Eye (tissue), 1 donor: ENCODE measurements around the gene KLRC3.
"Not testable (repeated sequence)": the region's sequence is repeated elsewhere in the genome, so short reads cannot be mapped to it uniquely, and the experiment has no call there.

Experiments
- DNase-seq: peaks from one replicate; pipeline ENCODE4 v3.0.0-alpha.2; 2015

KLRC3 gene

DNA sequence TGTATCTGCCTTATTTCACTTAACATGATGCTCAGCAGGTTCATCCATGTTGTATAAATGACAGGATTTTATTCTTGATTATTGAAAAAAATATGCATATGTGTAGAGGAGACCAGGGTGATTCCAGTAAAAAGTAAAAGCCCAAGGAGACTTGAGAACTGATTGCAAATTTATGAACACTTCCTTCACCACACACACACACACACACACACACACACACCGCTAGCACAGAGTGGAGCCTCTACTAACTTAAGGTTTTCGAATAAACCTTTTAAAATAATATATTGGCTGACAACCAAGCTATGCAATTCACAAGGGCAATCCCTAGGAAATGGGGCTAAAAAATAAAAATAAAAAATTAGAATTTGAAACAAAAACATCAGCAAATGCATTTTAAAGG is 22.2 kb downstream of the KLRC3 start:
- no peak for DNase-seq

DNA sequence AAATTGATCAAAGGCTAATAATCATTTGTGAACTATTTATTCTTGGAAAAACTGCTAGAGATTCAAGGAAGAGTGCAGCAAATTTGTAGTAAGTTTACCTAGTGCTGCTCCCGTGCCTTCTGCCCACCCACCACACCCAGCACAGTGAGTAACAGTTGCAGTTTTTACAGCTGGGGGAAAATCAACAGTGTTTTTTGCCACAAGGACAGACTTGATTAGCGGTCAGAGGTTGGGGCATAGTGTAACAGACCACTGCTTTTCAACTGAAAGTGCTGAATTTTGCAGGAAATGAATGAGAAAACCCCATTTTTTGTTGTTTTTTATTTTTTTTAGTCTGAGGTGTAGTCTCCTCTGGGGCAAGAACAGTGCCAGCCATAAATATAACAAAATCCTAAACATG is 23.1 kb downstream of the KLRC3 start:
- DNase-seq = no peak

DNA sequence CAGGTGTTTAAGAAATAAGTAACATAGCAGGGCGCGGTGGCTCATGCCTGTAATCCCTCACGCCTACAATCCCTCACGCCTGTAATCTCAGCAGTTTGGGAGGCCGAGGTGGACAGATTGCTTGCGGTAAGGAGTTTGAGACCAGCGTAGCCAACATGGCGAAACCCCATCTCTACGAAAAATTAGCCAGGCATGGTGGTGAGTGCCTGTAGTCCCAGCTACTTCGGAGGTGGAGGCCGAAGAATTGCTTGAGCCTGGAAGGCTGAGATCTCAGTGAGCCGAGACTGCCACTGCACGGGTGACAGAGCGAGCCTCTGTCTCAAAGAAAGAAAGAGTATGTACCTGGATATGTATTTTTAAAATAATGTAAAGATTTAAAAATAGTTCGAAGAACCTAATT is 24.2 kb downstream of the KLRC3 start:
- DNase-seq = not testable (repeated sequence)

DNA sequence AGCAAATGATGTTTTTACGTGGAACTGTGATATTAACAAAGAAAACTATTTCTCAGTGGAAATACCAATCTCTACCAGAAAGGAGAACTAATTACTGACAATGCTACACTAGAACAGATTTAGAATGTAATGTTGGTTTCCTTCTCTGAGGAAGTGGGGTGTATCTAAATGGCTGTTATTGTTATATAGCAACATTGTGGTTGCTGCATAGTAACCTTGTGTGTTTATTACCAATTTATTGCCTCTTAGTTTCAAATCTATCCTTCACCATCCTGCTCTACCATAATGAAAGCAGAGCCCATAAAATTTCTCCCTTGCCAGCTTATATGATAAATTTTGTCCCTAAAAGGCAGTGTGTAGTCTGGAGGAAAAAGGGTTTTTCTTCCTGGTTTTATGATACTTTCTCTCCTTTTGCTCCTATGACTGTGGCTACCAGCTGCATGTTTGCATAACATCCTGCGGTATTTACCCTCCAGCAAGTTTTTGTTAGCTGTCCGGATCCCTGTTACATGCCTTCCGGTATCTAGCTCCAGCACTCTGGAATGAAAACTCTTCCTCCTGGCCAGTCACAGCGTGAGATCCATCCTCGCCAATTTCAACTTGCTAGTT is 24.9 kb downstream of the KLRC3 start:
- peak; percentile 17 for DNase-seq

DNA sequence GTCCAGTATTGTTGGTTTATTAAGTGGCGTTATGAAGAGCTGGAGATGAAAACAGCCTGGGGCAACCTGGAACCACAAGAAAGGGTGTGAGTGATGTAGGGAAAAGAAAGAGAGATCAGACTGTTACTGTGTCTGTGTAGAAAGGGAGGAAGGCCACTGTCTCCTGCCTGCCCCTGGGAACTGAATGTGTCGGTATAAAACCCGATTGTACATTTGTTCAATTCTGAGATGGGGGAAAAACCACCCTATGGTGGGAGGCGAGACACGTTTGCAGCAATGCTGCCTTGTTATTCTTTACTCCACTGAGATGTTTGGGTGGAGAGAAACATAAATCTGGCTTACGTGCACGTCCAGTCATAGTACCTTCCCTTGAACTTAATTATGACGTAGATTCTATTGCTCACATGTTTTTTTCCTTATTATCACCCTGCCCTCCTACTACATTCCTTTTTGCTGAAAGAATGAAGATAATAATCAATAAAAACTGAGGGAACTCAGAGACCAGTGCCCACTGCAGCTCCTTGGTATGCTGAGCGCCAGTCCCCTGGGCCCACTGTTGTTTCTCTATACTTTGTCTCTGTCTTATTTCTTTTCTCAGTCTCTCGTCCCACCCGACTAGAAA is 25.8 kb downstream of the KLRC3 start:
- DNase-seq = not testable (repeated sequence)

DNA sequence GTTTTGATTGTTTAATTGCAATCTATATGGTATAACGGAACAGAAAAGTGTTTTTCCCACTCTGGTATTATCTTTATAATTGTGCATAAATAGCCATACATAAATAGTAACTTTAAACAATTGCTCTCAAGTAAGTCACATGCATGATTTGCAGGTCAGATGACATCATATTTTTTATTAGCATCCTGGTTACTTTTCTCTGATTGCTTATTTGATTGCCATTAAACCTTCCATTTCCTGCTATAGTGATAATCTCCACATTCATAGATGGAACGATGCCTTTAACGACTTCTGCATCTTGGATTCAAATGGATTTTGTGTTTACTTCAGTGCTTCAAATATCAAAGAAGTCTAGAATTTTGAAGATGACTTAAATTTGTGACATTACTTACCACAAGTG is 27.1 kb downstream of the KLRC3 start:
- DNase-seq = no peak

DNA sequence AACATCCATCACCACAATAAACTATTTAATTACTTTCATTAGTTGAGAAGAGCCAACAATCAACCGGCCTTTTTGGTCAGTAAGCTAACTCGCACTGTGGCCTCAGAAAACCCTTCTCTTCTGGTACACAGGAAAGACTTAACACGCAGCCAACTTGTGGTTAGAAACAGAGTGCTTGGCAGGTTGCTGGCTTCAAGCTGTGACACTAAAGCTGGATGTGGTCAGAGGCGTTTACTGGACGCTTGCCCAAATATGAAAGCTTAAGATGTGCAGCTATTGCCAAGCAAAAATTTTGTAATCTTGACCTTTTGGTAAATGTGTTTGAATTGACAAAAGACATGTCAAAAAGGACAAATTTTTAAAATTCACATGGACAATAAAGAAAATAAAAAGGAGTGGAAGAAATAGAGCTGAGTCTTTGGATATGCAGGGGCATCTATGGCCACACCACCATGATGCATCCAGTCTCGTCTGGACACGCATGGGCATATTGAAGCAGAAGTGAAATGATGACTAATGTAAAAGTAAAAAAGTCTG is 27.9 kb downstream of the KLRC3 start:
- DNase-seq = peak; percentile 17

DNA sequence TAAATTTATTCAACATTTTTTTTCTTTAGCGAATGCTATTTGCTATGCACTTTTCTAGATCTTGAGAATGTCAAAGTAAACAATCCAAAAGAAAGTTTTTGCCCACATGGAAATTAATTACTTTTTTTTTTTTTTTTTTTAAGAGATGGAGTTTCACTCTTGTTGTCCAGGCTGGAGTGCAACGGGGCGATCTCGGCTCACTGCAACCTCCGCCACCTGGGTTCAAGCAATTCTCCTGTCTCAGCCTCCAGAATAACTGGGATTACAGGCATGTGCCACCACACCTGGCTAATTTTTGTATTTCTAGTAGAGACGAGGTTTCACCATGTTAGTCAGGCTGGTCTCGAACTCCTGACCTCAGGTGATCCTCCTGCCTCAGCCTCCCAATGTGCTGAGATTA is 29.4 kb downstream of the KLRC3 start:
- DNase-seq = not testable (repeated sequence)

DNA sequence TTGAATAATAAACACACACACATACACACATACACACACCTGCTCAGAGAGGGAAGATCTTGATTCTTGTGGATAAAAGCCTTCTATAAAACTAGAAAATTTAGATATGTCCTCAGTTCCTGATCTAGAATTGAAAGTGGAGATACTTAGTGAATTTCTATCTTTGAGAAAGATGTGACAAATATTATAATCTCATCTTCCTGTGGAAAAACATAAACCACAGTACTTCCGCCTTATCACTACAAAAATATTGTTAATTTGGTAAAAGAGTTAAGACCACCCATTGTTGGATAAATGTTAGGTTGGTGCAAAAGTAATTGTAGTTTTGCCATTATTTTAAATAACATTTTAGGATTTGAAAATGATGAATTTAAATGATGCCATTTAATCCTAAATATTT is 30.5 kb downstream of the KLRC3 start, which contains the start of gene KLRK1:
Gene KLRK1, minus strand, starts transcription at position 138 of the 400 bp plus-strand sequence. CDS start 1,231 bp downstream, outside the sequence.
- no peak for DNase-seq

DNA sequence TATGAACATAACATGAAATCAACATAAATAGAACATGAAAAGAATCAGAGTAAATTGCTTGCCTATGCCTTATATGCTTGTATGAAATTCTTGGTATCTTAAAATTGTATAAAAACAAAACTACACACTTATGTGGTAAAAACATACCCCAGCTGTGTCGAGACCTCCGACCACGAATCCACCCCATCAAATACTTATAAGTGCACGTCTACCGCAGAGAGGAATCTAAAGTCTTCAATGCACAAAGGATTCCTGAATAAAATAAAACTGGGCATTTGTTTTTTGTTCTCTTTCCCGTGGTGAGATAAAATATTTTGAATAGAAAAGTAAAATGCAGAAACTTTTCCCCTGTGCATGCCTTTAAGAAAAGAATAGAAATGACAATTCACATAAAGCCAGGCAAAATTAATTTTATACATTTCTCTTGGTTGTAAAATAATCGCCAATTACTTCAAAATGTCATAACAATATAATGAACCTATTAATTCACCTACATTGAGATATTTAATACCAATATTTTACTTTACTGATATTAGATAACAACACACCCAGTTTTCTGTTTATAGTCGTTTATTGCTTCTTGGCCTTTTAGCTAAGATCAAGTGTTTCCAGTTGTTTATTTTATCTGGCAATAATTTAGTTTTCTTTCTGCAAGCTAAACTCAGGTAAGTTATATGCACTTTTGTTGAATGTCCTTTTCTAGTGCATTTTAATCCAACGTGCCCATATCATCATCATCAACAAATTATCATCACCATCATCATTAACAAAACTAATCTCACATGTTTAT is 31.6 kb downstream of the KLRC3 start:
- no peak for DNase-seq

DNA sequence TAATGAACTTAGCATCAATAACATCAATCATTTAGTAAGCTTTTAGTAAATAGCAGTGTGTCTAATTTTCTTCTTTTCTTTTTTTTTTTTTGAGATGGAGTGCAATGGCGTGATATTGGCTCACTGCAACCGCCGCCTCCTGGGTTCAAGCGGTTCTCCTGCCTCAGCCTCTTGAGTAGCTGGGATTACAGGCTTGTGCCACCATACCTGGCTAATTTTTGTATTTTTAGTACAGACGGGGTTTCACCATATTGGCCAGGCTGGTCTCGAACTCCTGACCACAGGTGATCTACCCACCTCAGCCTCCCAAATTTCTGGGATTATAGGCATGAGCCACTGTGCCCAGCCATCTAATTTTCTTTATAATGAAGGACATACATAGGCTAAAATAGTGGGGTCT is 32.9 kb downstream of the KLRC3 start:
- not testable (repeated sequence) for DNase-seq

DNA sequence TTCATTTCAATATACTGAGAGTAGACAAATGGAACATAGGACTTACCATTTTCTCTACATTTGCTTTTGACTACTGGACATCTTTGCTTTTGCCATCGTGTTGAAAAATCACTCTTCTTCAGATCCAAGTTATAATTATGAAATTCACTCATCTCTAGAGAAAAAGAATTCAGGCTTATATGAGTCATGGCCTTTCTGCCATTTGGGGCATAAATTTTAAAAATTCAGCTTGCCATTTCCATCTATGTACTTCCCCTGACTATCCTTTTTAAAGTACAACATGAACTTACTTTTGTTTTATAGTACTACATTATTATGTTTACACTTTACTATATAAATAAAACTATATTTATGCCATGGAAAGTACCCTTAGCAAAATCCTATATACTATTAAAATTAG is 33.5 kb downstream of the KLRC3 start:
- DNase-seq = no peak

DNA sequence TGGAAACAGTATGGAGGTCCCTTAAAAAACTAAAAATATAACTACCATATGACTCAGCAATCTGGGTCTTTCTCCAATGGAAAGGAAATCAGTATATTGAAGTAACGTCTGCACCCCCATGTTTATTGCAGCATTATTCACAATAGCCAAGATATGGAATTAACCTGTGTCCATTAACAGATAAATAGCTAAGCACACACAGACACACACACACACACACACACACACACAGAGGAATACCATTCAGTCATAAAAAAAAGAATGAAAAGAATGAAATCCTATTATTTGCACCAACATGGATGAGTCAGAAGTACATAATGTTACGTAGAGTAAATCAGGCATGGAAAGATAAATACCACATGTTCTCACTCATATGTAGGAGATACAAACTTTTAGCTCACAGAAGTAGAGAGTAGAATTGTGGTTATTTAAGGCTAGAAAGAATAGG is 35.2 kb downstream of the KLRC3 start:
- DNase-seq = no peak

DNA sequence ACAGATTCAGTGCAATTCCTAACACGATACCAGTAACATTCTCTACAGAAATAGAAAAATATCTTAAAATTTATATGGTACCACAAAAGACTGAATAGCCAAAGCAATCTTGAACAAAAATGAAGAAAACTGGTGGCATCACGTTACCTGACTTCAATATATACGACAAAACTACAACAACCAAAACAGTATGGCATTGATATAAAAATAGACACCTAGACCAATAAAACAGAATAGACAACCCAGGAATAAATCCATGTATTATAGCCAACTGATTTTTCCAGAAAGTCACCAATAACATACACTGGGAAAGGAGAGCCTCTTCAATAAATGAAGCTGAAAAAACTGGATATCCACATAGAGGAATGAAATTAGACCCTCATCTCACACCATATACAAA is 36.2 kb downstream of the KLRC3 start:
- DNase-seq = no peak

DNA sequence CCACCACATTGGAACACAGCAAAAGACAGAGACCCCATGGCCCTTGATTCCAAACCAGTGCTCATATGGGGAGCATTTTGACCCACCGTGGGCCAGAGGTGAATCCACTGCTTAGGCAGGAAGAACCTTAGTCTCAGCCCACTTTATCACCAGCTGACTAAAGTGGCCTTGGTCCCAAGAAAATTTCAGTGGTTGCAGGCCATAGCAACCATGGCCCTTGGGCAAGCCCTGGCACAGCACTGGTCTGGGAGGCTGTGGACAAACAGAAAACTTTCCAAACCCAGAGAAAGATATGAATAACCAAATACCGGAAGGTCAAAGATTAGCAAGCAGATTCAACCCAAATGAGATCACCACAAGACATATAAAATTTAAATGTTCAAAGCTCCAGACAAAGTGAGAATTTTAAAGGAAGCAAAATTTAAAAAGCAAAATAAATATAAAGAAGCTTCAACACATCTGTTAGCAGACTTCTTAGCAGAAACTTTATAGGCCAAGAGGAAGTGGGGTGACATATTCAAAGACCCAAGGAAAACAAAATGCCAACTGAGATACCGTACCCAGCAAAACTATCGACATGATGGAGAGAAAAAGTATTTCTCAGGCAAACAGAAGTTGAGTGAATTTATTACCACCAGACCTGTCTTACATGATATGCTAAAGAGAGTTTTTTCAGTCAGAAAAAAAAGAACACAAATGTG is 38.3 kb downstream of the KLRC3 start:
- no peak for DNase-seq

DNA sequence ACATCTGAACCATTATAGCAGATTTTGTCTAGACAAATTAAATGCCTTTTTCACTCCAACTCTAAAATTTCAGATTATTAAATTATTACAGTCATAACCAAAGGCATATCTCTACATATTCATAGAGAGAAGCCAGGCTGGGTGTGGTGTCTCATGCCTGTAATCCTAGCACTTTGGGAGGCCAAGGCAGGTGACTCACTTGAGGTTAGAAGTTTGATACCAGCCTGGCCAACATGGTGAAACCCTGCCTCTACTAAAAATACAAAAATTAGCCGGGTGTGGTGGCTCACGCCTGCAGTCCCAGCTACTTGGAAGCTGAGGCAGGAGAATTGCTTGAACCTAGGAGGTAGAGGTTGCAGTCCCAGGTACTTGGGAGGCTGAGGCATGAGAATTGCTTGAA is 41.7 kb downstream of the KLRC3 start:
- DNase-seq = not testable (repeated sequence)

DNA sequence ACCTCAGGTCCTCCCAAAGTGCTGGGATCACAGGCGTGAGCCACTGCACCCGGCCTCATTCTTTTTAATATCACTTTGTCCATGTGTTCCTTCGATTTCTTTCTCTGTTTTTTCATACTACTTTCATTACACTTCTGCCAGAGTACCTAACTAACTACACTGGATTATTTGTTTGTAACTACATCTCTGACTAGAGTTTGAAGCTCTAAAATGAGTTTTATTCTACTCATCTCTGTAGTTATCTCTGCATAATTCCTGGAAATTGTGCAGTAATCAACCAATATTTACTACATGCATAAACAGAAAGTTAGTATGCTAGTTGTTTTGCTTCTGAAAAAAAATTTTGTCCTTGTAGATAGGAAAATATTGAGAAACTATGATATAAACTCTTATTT is 45.8 kb downstream of the KLRC3 start:
- DNase-seq = no peak

DNA sequence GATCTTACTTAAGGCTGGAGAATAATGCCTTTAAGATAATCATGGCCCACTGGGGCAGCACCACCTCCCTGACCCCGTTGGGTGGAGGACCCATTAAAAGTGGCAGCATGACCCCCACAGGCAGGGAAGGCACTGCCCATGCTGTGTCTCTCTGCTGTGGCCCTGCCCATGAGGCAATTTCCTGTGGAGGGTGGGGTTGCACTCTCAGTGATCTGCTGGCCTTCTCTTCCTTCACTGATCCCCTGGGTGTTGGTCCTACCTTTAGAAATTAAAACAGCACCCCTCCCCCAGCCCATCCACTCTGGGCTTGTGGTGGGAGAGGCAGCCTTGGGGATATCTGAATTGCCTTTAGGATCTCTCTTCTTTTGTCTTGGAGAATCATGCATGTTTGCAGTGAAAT is 47.8 kb downstream of the KLRC3 start:
- DNase-seq = no peak

DNA sequence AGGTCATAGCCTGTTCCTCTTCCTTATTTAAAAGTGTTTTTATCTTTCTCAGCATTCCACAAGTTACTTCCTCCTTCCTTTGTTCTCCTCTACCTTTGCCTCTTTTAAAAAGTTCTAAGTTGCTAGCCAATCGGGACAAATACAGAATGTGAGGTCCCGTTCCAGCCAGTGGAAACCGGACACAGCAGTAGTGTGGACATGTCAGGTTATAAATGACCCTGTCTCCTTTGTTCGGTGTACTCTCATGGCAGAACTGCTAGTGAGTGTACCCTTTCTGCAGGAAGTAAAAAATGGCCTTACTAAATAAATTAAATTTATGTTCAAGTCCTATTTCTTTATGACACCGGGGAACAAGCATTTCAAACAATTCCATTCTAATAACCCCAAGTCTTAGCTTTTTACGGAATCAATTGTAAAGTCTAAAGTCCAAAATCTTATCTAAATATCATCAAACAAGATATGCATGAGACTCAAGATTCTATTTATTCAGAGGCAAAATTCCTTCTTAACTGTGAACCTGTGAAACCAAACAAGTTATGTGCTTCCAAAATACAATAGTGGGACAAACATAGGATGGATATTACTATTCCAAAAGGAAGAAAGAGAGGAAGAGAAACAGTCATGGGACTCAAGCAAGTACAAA is 48.4 kb downstream of the KLRC3 start:
- DNase-seq = not testable (repeated sequence)

DNA sequence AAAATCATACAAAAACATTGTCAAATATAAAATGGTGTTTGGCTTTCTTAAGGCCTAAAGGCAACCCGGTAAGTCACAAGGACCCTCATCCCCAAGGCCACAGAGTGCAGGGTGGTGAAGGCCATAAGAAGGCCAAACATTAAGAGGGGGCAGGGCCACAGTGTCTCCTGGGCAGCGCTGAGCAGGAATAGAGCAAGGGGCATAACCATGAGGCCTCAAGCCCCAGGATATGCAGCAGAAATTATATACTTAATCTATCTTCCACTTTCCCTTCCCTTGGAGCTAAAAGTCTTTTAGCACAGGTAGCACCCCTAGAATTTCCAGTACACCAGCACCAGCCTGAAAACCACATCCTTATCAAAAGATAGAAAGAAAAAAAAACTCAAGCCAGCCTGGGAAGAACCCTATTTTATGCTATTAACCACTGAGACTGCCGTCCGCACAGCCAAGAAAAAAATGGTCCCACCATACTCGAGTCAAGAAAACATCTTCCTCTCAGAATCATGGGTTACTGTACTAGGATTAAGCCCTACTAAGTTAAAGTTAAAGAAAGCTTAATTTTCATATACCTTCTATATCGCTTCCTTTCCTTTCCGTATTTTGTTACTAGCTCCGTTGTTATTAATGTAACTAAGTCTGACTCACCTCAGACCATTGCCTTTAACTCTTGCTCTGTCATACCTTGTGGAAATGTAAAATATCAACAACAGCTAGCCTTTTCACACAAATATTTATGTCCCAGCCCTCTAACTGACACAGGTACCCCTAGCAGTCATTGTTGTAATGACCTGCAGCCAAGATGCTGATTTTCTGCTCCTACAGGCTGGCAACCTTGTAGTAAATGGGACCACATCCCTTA is 50.6 kb downstream of the KLRC3 start:
- no peak for DNase-seq
